IMR-90 (cell line): ENCODE data around the gene ZBED4.

Experiments
- BHLHE40 ChIP-seq: fragments of 150-350 bp; IDR thresholded peaks from 2 replicates; pipeline ENCODE4 v1.6.1; 2016; ENCODE audit warnings: mild to moderate bottlenecking, low read depth, low read length
- CEBPB ChIP-seq: IDR thresholded peaks from 2 replicates; pipeline ENCODE4 v1.6.1; 2012; ENCODE audit warnings: low read depth, low read length, improper control_type of control experiment
- CTCF ChIP-seq: conservative IDR thresholded peaks from 2 replicates; pipeline ENCODE4 v1.5.1; 2012; ENCODE audit warnings: mild to moderate bottlenecking, low read depth, low read length, improper control_type of control experiment
- ELK1 ChIP-seq: fragments of 150-350 bp; IDR thresholded peaks from 2 replicates; pipeline ENCODE4 v1.6.1; 2016; ENCODE audit warnings: low read depth, mild to moderate bottlenecking, low read length, moderate library complexity, borderline replicate concordance
- MXI1 ChIP-seq: IDR thresholded peaks from 2 replicates; pipeline ENCODE4 v1.6.1; 2012; ENCODE audit warnings: low read depth, mild to moderate bottlenecking, low read length, moderate library complexity, borderline replicate concordance
- POLR2A ChIP-seq: IDR thresholded peaks from 2 replicates; pipeline ENCODE4 v1.6.1; 2012; ENCODE audit warnings: mild to moderate bottlenecking, low read depth, low read length
- RAD21 ChIP-seq: IDR thresholded peaks from 2 replicates; pipeline ENCODE4 v1.6.1; 2012; ENCODE audit warnings: low read length, improper control_type of control experiment
- RCOR1 ChIP-seq: IDR thresholded peaks from 2 replicates; pipeline ENCODE4 v1.6.1; 2012; ENCODE audit warnings: mild to moderate bottlenecking, low read length, improper control_type of control experiment; ENCODE audit not compliant: insufficient replicate concordance
- RFX5 ChIP-seq: IDR thresholded peaks from 2 replicates; pipeline ENCODE4 v1.8.0; 2012; ENCODE audit warnings: low read depth, mild to moderate bottlenecking, low read length, moderate library complexity
- USF2 ChIP-seq: fragments of 150-350 bp; IDR thresholded peaks from 2 replicates; pipeline ENCODE4 v1.6.1; 2017; ENCODE audit warnings: mild to moderate bottlenecking, antibody characterized with exemption, low read length, low read depth

GRCh38 chr22:49856343-49856742 is 2.7 kb downstream of the ZBED4 start:
- TF ChIP-seq RCOR1 (no peak), POLR2A (no peak), USF2 (no peak), CEBPB (no peak), CTCF (no peak), ELK1 (no peak), RAD21 (no peak), MXI1 (no peak), RFX5 (no peak), BHLHE40 (no peak)
